ENCODE measurements around the gene POU6F2. TPM values are rescaled to one million over a fixed set of nuclear protein-coding genes. Genes with fewer than 3 reads are reported as not detected.

POU6F2 gene
- total RNA-seq, 6 experiments from 2014 or later: 0.12 to 2.1 (median 0.64) TPM; not detected in 2

- no peaks in the 10 kb centered on the region for H3K4me1 ChIP-seq
- H3K36me3 ChIP-seq: no peaks in the 10 kb centered on the region
- no peak overlapping the region for H3K27ac ChIP-seq
- DNase-seq (no peak), ATAC-seq (no peak)
- H3K27me3 ChIP-seq: no peaks in the 10 kb centered on the region
- no peaks in the 10 kb centered on the region for H3K9me3 ChIP-seq
- H3K4me3 ChIP-seq: no peak overlapping the region
- TF ChIP-seq, protein P1, sequence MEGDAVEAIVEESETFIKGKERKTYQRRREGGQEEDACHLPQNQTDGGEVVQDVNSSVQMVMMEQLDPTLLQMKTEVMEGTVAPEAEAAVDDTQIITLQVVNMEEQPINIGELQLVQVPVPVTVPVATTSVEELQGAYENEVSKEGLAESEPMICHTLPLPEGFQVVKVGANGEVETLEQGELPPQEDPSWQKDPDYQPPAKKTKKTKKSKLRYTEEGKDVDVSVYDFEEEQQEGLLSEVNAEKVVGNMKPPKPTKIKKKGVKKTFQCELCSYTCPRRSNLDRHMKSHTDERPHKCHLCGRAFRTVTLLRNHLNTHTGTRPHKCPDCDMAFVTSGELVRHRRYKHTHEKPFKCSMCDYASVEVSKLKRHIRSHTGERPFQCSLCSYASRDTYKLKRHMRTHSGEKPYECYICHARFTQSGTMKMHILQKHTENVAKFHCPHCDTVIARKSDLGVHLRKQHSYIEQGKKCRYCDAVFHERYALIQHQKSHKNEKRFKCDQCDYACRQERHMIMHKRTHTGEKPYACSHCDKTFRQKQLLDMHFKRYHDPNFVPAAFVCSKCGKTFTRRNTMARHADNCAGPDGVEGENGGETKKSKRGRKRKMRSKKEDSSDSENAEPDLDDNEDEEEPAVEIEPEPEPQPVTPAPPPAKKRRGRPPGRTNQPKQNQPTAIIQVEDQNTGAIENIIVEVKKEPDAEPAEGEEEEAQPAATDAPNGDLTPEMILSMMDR (IDR thresholded peaks at IDR 0.05): no peak
- no peak for TF ChIP-seq POLR2A (IDR thresholded peaks at IDR 0.05)
- intact Hi-C loops (cut with DNase I): no loop called here
These were observed 168.2 kb downstream of the POU6F2 start for GRCh38 chr7:39145935-39146334.

DNA sequence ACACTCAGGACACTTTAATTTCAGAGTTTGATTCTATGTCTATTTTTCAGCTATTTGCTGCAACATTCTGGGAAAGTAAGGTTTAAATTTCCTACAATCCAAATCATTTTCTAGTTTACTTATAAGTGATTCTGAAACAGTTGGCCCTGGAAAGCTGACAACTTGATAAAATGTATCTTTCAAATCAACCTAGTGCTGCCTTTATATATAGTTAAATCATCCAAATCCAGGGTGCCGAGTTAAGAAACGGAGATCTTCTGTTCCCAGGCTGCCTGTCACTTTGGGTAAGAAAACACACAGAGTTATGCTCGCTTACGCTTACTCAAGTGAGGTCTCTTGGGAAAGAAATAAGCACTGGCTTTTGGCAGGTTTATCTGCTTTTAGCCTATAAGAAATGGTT is 175.0 kb downstream of the POU6F2 start:
- 71% methylated on average over 4 of the region's 4 CpGs for WGBS (ENCODE audit: insufficient coverage, low coverage, low lambda C conversion rate, missing lambda C conversion rate)
- Histone ChIP-seq H3K27me3 (no peaks in the 10 kb centered on the region), H3K36me3 (no peaks in the 10 kb centered on the region), H3K9me3 (no peaks in the 10 kb centered on the region), H3K4me3 (no peak overlapping the region), H3K4me1 (no peaks in the 10 kb centered on the region), H3K27ac (no peak overlapping the region)
- intact Hi-C loops (cut with DNase I): no loop called here
- no peak for ATAC-seq
- no peak for TF ChIP-seq POLR2A (IDR thresholded peaks at IDR 0.05)
- TF ChIP-seq, protein P1 (IDR thresholded peaks at IDR 0.05): no peak
- DNase-seq: no peak

- no peak for ATAC-seq
- H3K9me3 ChIP-seq: no peaks in the 10 kb centered on the region
- no peak overlapping the region for H3K27ac ChIP-seq
- H3K4me3 ChIP-seq: no peak overlapping the region
- TF ChIP-seq, protein P1 (IDR thresholded peaks at IDR 0.05): no peak
- no peaks in the 10 kb centered on the region for H3K4me1 ChIP-seq
- no peak for DNase-seq
- no peaks in the 10 kb centered on the region for H3K36me3 ChIP-seq
- 74% methylated on average over 5 of the region's 5 CpGs for WGBS (ENCODE audit: insufficient coverage, low coverage, low lambda C conversion rate, missing lambda C conversion rate)
- H3K27me3 ChIP-seq: no peaks in the 10 kb centered on the region
- intact Hi-C loops (cut with DNase I): no loop called here
These were observed 175.4 kb downstream of the POU6F2 start for GRCh38 chr7:39153113-39153512.

- no peak for ATAC-seq
- intact Hi-C loops (cut with DNase I): no loop called here
- Histone ChIP-seq H3K27ac (no peak overlapping the region), H3K9me3 (no peaks in the 10 kb centered on the region), H3K36me3 (no peaks in the 10 kb centered on the region), H3K4me3 (no peak overlapping the region), H3K27me3 (no peaks in the 10 kb centered on the region), H3K4me1 (no peaks in the 10 kb centered on the region)
- DNase-seq: no peak
- WGBS (ENCODE audit: insufficient coverage, low coverage, low lambda C conversion rate, missing lambda C conversion rate): 50% methylated on average over 5 of the region's 5 CpGs
- TF ChIP-seq, protein P1 (IDR thresholded peaks at IDR 0.05): no peak
- TF ChIP-seq POLR2A (IDR thresholded peaks at IDR 0.05): no peak
These were observed 175.9 kb downstream of the POU6F2 start for GRCh38 chr7:39153647-39154046.

- H3K36me3 ChIP-seq: no peaks in the 10 kb centered on the region
- intact Hi-C loops (cut with DNase I): no loop called here
These were observed 177.1 kb downstream of the POU6F2 start for GRCh38 chr7:39154815-39155214.

More at GRCh38 chr7:39154815-39155214, 177.1 kb downstream of the POU6F2 start:
- H3K9me3 ChIP-seq: no peaks in the 10 kb centered on the region
- WGBS (ENCODE audit: insufficient coverage, low coverage, low lambda C conversion rate, missing lambda C conversion rate): 35% methylated on average over 2 of the region's 2 CpGs
- H3K27ac ChIP-seq: no peak overlapping the region
- H3K4me1 ChIP-seq: no peaks in the 10 kb centered on the region
- no peak for TF ChIP-seq POLR2A (IDR thresholded peaks at IDR 0.05)
- TF ChIP-seq, protein P1 (IDR thresholded peaks at IDR 0.05): no peak
- no peak for DNase-seq
- no peaks in the 10 kb centered on the region for H3K27me3 ChIP-seq
- H3K4me3 ChIP-seq: no peak overlapping the region
- ATAC-seq: peak in 2 of 4 donors; percentile 60 to 72

Measured in right lobe of liver (tissue), 6 donors.